Endothelial cell (in vitro differentiated cells): ENCODE results near the gene ATP6V1B1. TPM values are rescaled to one million over a fixed set of nuclear protein-coding genes. Genes with fewer than 3 reads are reported as not detected.

Experiments
- DNase-seq: peaks from one replicate; pipeline ENCODE4 v3.0.0; 2021; ENCODE audit warnings: low spot score
- H3K27ac Mint-ChIP-seq: one replicate; pipeline ENCODE4 v1.8.0; 2021; ENCODE audit warnings: mixed read lengths, inconsistent platforms; ENCODE audit not compliant: unreplicated experiment
- H3K27me3 Mint-ChIP-seq: one replicate; pipeline ENCODE4 v1.8.0; 2021; ENCODE audit warnings: mild to moderate bottlenecking, moderate library complexity, mixed read lengths, inconsistent platforms; ENCODE audit not compliant: unreplicated experiment
- H3K36me3 Mint-ChIP-seq: one replicate; pipeline ENCODE4 v1.8.0; 2021; ENCODE audit warnings: mild to moderate bottlenecking, low read depth, mixed read lengths, inconsistent platforms; ENCODE audit not compliant: unreplicated experiment
- H3K4me1 Mint-ChIP-seq: one replicate; pipeline ENCODE4 v1.8.0; 2021; ENCODE audit warnings: mild to moderate bottlenecking, mixed read lengths, inconsistent platforms; ENCODE audit not compliant: unreplicated experiment
- H3K4me3 Mint-ChIP-seq: one replicate; pipeline ENCODE4 v1.8.0; 2021; ENCODE audit warnings: mild to moderate bottlenecking, mixed read lengths, inconsistent platforms; ENCODE audit not compliant: unreplicated experiment
- H3K9me3 Mint-ChIP-seq: one replicate; pipeline ENCODE4 v1.8.0; 2021; ENCODE audit warnings: mixed read lengths, inconsistent platforms; ENCODE audit not compliant: unreplicated experiment
- CTCF ChIP-seq: fragments of 200-600 bp; sonication (generic); IDR thresholded peaks from one replicate; pipeline ENCODE4 v1.5.0; 2021; ENCODE audit warnings: antibody characterized with exemption; ENCODE audit not compliant: unreplicated experiment
- total RNA-seq: library from RNA; stranded (reverse); fragmentation: NEBNext Ultra II Directional; extraction: Animal tissue kit (Norgen Biotek cat#: 25700); gene quantifications from one replicate; pipeline ENCODE4 v1.2.1, GENCODE V29; 2021; ENCODE audit not compliant: unreplicated experiment

The ATP6V1B1 gene
- total RNA-seq, 1 donor from 2014 or later = not detected

GRCh38 chr2:70984576-70985282, 49.0 kb downstream of the ATP6V1B1 start:
- Mint-ChIP-seq H3K4me1 (peaks cover 20% of the 10 kb centered on the region), H3K36me3 (peaks cover 48% of the 10 kb centered on the region), H3K9me3 (no peaks in the 10 kb centered on the region), H3K4me3 (peak overlapping the region; percentile 4), H3K27me3 (peaks cover 13% of the 10 kb centered on the region), H3K27ac (no peak overlapping the region)
- TF ChIP-seq CTCF = peak; percentile 78
- DNase-seq = peak; percentile 82

- TF ChIP-seq CTCF = no peak
- no peak for DNase-seq
- Mint-ChIP-seq H3K36me3 (peaks cover 50% of the 10 kb centered on the region), H3K4me1 (peaks cover 20% of the 10 kb centered on the region), H3K4me3 (peak overlapping the region; percentile 25), H3K27ac (no peak overlapping the region), H3K27me3 (peaks cover 13% of the 10 kb centered on the region), H3K9me3 (no peaks in the 10 kb centered on the region)
These were observed 49.6 kb downstream of the ATP6V1B1 start for GRCh38 chr2:70985283-70985688.

- H3K36me3 Mint-ChIP-seq = peaks cover 50% of the 10 kb centered on the region
- H3K9me3 Mint-ChIP-seq = no peaks in the 10 kb centered on the region
- H3K27ac Mint-ChIP-seq = no peak overlapping the region
- H3K4me3 Mint-ChIP-seq = peak overlapping the region; percentile 40
- TF ChIP-seq CTCF = no peak
- H3K27me3 Mint-ChIP-seq = peaks cover 11% of the 10 kb centered on the region
- no peak for DNase-seq
- peaks cover 20% of the 10 kb centered on the region for H3K4me1 Mint-ChIP-seq
These were observed 50.3 kb downstream of the ATP6V1B1 start for GRCh38 chr2:70985956-70986355.

- DNase-seq = no peak
- no peaks in the 10 kb centered on the region for H3K9me3 Mint-ChIP-seq
- no peak for TF ChIP-seq CTCF
- H3K4me1 Mint-ChIP-seq = peaks cover 20% of the 10 kb centered on the region
- no peak overlapping the region for H3K27ac Mint-ChIP-seq
- H3K27me3 Mint-ChIP-seq = peaks cover 11% of the 10 kb centered on the region
- peaks cover 46% of the 10 kb centered on the region for H3K36me3 Mint-ChIP-seq
- H3K4me3 Mint-ChIP-seq = peak overlapping the region; percentile 40
These were observed 50.9 kb downstream of the ATP6V1B1 start for GRCh38 chr2:70986499-70987189.

GRCh38 chr2:70987386-70987785, 51.7 kb downstream of the ATP6V1B1 start:
- no peak for TF ChIP-seq CTCF
- no peak for DNase-seq
- Mint-ChIP-seq H3K4me1 (peaks cover 20% of the 10 kb centered on the region), H3K4me3 (no peak overlapping the region), H3K27ac (no peak overlapping the region), H3K9me3 (no peaks in the 10 kb centered on the region), H3K27me3 (peaks cover 11% of the 10 kb centered on the region), H3K36me3 (peaks cover 48% of the 10 kb centered on the region)
